ENCODE data around the gene WNT8B.

Gene WNT8B

DNA sequence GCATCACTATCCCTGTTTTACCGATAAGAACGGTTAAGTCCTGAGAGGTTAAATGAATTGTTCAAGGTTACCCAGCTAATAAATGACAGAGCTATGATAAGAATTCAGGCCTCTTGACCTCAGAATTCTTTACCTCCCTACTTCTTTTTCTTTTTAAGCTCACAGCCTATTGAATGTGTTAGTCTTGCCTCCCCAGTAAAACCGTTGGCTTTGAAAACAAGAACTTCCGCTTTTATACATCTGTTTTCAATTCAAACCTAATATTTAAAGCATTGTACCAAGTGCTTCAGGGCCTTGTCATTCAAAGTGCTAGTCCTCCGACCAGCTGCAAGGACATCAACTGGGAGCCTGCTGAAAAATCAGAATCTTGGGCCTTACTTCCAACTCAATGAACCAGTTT lies 41.3 kb downstream of the WNT8B start:
- TF ChIP-seq EZH2phosphoT487 (IDR thresholded peaks at IDR 0.05; ENCODE audit: low read depth) (no peak), CTCF (IDR thresholded peaks at IDR 0.05; ENCODE audit: low read depth, low read length) (no peak)
- Histone ChIP-seq H3K4me1 (ENCODE audit: low read length) (no peaks in the 10 kb centered on the region), H3K9ac (ENCODE audit: low read length) (no peak overlapping the region), H3K4me3 (ENCODE audit: low read length) (no peak overlapping the region), H3K79me2 (ENCODE audit: low read length) (no peaks in the 10 kb centered on the region), H3K36me3 (replicated peaks; ENCODE audit: low read depth, low read length) (no peaks in the 10 kb centered on the region), H2AFZ (ENCODE audit: low read depth, low read length) (no peak overlapping the region), H4K20me1 (ENCODE audit: insufficient read depth, low read length) (no peaks in the 10 kb centered on the region), H3K4me2 (ENCODE audit: low read length) (no peak overlapping the region), H3K27ac (ENCODE audit: low read length) (no peak overlapping the region), H3K9me3 (ENCODE audit: insufficient read depth, low read length) (no peaks in the 10 kb centered on the region), H3K27me3 (ENCODE audit: low read depth, low read length) (no peaks in the 10 kb centered on the region)

- no peak overlapping the region for H3K9ac ChIP-seq (ENCODE audit: low read length)
- H3K9me3 ChIP-seq (ENCODE audit: insufficient read depth, low read length), result no peaks in the 10 kb centered on the region
- H3K4me1 ChIP-seq (ENCODE audit: low read length), result no peaks in the 10 kb centered on the region
- no peak overlapping the region for H3K4me2 ChIP-seq (ENCODE audit: low read length)
- H4K20me1 ChIP-seq (ENCODE audit: insufficient read depth, low read length), result no peaks in the 10 kb centered on the region
- no peaks in the 10 kb centered on the region for H3K79me2 ChIP-seq (ENCODE audit: low read length)
- no peaks in the 10 kb centered on the region for H3K27me3 ChIP-seq (ENCODE audit: low read depth, low read length)
- no peak overlapping the region for H3K27ac ChIP-seq (ENCODE audit: low read length)
- no peak overlapping the region for H2AFZ ChIP-seq (ENCODE audit: low read depth, low read length)
- no peak for TF ChIP-seq EZH2phosphoT487 (IDR thresholded peaks at IDR 0.05; ENCODE audit: low read depth)
- TF ChIP-seq CTCF (IDR thresholded peaks at IDR 0.05; ENCODE audit: low read depth, low read length), result no peak
- H3K36me3 ChIP-seq (replicated peaks; ENCODE audit: low read depth, low read length), result no peaks in the 10 kb centered on the region
- no peak overlapping the region for H3K4me3 ChIP-seq (ENCODE audit: low read length)
Observed at GRCh38 chr10:100505164-100505563, 42.4 kb downstream of the WNT8B start.

DNA sequence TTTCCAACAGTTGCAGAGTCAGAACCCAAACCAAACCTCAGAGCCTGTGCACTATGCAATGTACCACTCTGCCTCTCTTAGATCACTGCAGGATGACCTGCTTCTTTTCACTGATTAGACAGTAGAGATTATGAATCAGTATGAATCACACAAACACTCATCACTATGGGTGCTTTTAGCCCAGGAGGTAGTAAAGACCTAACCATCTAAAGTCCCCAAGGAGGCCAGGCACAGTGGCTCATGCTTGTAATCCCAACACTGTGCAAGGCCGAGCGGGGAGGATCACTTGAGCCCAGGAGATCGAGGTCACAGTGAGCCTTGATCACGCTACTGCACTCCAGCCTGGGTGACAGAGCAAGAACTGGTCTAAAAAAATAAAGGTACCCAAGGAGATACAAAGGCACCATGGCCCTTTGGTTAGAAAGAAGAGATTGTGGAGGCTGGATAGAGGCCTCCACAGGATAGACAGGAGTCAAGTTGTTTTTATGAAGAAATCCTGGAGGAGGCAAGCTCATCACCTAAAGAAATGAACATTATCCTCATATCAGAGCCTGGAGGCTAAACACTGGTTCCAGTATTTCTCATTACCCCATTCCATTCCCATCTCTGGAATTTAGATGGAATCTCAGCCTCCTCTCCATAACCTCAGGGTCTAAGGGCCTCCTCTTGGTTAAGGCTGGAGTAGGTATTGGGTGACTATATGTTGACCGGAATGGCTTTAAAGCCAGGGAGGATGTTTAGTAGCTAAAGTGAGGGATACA lies 44.0 kb downstream of the WNT8B start:
- Histone ChIP-seq H3K27ac (ENCODE audit: low read length) (no peak overlapping the region), H2AFZ (ENCODE audit: low read depth, low read length) (no peak overlapping the region), H3K9ac (ENCODE audit: low read length) (no peak overlapping the region), H3K4me3 (ENCODE audit: low read length) (no peak overlapping the region), H3K4me1 (ENCODE audit: low read length) (no peaks in the 10 kb centered on the region), H3K27me3 (ENCODE audit: low read depth, low read length) (no peaks in the 10 kb centered on the region), H3K36me3 (replicated peaks; ENCODE audit: low read depth, low read length) (no peaks in the 10 kb centered on the region), H4K20me1 (ENCODE audit: insufficient read depth, low read length) (no peaks in the 10 kb centered on the region), H3K4me2 (ENCODE audit: low read length) (no peak overlapping the region), H3K9me3 (ENCODE audit: insufficient read depth, low read length) (no peaks in the 10 kb centered on the region), H3K79me2 (ENCODE audit: low read length) (no peaks in the 10 kb centered on the region)
- no peak for TF ChIP-seq EZH2phosphoT487 (IDR thresholded peaks at IDR 0.05; ENCODE audit: low read depth)
- TF ChIP-seq CTCF (IDR thresholded peaks at IDR 0.05; ENCODE audit: low read depth, low read length), result no peak

DNA sequence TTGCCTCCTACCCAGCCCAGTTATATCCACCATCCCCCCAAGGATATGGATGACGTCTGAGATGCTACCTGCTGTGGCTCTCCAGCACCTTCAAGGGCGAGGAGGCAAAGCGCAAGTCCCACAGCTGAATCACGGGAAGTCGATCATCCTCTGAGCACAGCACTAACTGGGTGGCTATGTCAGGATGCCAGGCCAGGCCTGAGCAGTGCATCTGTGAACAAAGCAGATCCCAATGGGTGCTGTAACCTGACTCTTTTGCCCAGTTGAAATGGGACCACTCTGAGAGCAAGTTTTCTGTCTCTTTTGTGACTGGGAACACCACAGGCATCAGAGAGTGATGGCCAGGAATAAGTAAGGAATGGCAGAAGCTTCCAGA lies 44.5 kb downstream of the WNT8B start:
- no peak for TF ChIP-seq EZH2phosphoT487 (IDR thresholded peaks at IDR 0.05; ENCODE audit: low read depth)
- TF ChIP-seq CTCF (IDR thresholded peaks at IDR 0.05; ENCODE audit: low read depth, low read length), result no peak
- Histone ChIP-seq H3K9ac (ENCODE audit: low read length) (no peak overlapping the region), H3K79me2 (ENCODE audit: low read length) (no peaks in the 10 kb centered on the region), H3K27me3 (ENCODE audit: low read depth, low read length) (no peaks in the 10 kb centered on the region), H3K4me3 (ENCODE audit: low read length) (no peak overlapping the region), H3K9me3 (ENCODE audit: insufficient read depth, low read length) (no peaks in the 10 kb centered on the region), H3K27ac (ENCODE audit: low read length) (no peak overlapping the region), H3K36me3 (replicated peaks; ENCODE audit: low read depth, low read length) (no peaks in the 10 kb centered on the region), H3K4me1 (ENCODE audit: low read length) (no peaks in the 10 kb centered on the region), H4K20me1 (ENCODE audit: insufficient read depth, low read length) (no peaks in the 10 kb centered on the region), H2AFZ (ENCODE audit: low read depth, low read length) (no peak overlapping the region), H3K4me2 (ENCODE audit: low read length) (no peak overlapping the region)
